ENCODE measurements around the gene CGNL1.

Gene CGNL1

DNA sequence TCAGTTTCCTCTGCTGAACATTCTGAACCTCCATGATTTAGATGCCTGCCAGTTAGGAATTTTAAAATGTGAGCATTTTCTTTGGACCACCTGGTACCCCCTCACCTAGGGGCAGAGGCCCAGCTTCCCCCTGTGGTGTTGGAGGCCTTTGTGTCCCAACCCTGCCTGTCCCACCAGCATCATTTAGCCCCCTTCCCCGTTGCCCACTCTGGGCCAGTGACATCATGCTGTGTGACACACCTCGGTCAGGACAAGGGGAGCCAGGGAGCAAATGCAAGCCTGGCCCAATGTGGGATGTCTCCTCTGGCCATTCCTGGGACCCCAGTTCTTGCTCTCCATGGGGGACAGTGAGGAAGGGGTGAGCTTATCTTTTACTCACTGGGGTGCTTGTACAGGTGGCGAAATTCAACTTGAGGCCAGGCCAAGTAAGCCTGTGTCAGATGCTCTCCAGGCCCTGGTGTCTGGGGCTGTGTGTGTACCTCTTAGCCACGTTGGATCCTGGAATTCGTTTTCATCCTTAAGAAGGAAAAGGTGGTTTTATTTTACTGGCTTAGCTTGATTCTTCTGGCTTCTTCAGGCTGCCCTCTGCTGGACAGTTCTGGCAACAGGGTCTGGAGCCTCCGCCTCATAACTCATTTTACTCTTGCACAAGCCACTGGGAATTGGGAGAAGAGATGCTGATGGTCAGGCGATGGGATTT, 165.7 kb downstream of the CGNL1 start:
- H3K4me3 ChIP-seq (ENCODE audit: low read depth, low read length), result no peak overlapping the region
- peak; percentile 91 for TF ChIP-seq CTCF (IDR thresholded peaks at IDR 0.05; ENCODE audit: low read depth, low read length)

DNA sequence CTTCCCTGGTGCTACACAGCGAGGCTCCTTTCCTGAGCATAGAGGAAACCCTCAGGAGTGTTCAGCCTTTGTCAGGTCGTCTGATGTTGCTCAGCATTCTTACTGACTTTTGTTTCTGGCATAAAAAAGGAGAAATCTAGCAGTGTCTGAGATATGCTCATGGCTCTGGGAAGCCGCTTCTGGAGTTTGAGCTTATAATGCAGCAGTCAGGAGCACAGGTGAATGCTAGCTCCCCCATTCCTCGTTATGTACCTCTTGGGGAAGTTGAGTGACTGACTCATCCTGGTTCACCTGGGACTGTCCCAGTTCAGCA, 166.2 kb downstream of the CGNL1 start:
- TF ChIP-seq CTCF (IDR thresholded peaks at IDR 0.05; ENCODE audit: low read depth, low read length), result no peak
- H3K4me3 ChIP-seq (ENCODE audit: low read depth, low read length), result no peak overlapping the region

- no peak overlapping the region for H3K4me3 ChIP-seq (ENCODE audit: low read depth, low read length)
- TF ChIP-seq CTCF (IDR thresholded peaks at IDR 0.05; ENCODE audit: low read depth, low read length), result no peak
These were observed 168.7 kb downstream of the CGNL1 start for GRCh38 chr15:57544848-57545480.

- H3K4me3 ChIP-seq (ENCODE audit: low read depth, low read length), result no peak overlapping the region
- no peak for TF ChIP-seq CTCF (IDR thresholded peaks at IDR 0.05; ENCODE audit: low read depth, low read length)
These were observed 169.7 kb downstream of the CGNL1 start for GRCh38 chr15:57545995-57546394.

- no peak for TF ChIP-seq CTCF (IDR thresholded peaks at IDR 0.05; ENCODE audit: low read depth, low read length)
- H3K4me3 ChIP-seq (ENCODE audit: low read depth, low read length), result no peak overlapping the region
These were observed 171.0 kb downstream of the CGNL1 start for GRCh38 chr15:57547243-57547755.

GRCh38 chr15:57548351-57548750, 172.0 kb downstream of the CGNL1 start:
- H3K4me3 ChIP-seq (ENCODE audit: low read depth, low read length), result no peak overlapping the region
- no peak for TF ChIP-seq CTCF (IDR thresholded peaks at IDR 0.05; ENCODE audit: low read depth, low read length)

GRCh38 chr15:57548835-57549234, 172.5 kb downstream of the CGNL1 start:
- no peak for TF ChIP-seq CTCF (IDR thresholded peaks at IDR 0.05; ENCODE audit: low read depth, low read length)
- H3K4me3 ChIP-seq (ENCODE audit: low read depth, low read length), result no peak overlapping the region
